Fibroblast of villous mesenchyme (primary cell): ENCODE results near the gene TMEM151A. TPM values are rescaled to one million over a fixed set of nuclear protein-coding genes. Genes with fewer than 3 reads are reported as not detected.

Source experiments
- DNase-seq: peaks from one replicate; pipeline ENCODE4 v3.0.0-alpha.2; 2010; ENCODE audit warnings: low read depth
- H3K4me3 ChIP-seq: 2 replicates; pipeline ENCODE4 v1.5.1; 2011; ENCODE audit warnings: low read depth, mild to moderate bottlenecking, low read length
- CTCF ChIP-seq: IDR thresholded peaks from 2 replicates; pipeline ENCODE4 v1.5.1; 2012; ENCODE audit warnings: low read depth, mild to moderate bottlenecking, low read length; ENCODE audit not compliant: insufficient read depth
- total RNA-seq: library from RNA; depleted of rRNA; stranded (reverse); fragments of >200 nt; gene quantifications from 2 replicates; pipeline ENCODE4 v1.2.3, GENCODE V29; 2012

TMEM151A gene
- total RNA-seq, 1 donor: under 0.01 TPM

GRCh38 chr11:66314186-66314501, 22.4 kb downstream of the TMEM151A start:
- no peak for TF ChIP-seq CTCF
- no peak for DNase-seq
- peak overlapping the region; percentile 91 for H3K4me3 ChIP-seq

GRCh38 chr11:66314561-66315497, 23.1 kb downstream of the TMEM151A start:
- peak overlapping the region; percentile 91 for H3K4me3 ChIP-seq
- DNase-seq: peak; percentile 37
- TF ChIP-seq CTCF: no peak

- peak overlapping the region; percentile 91 for H3K4me3 ChIP-seq
- no peak for TF ChIP-seq CTCF
- peak; percentile 40 for DNase-seq
These were observed 23.8 kb downstream of the TMEM151A start for GRCh38 chr11:66315498-66315885.

- H3K4me3 ChIP-seq: peak overlapping the region; percentile 91
These were observed 24.5 kb downstream of the TMEM151A start for GRCh38 chr11:66315921-66316811.

GRCh38 chr11:66316849-66317251, 25.2 kb downstream of the TMEM151A start, which contains the start of gene CD248:
Gene CD248, minus strand, starts transcription at chr11:66317044. Its CDS starts 17 bp downstream, at chr11:66317027.
- peak; percentile 92 for DNase-seq
- no peak for TF ChIP-seq CTCF
- peak within 1 kb of the TSS; percentile 91 for H3K4me3 ChIP-seq

More at GRCh38 chr11:66315921-66316811, 24.5 kb downstream of the TMEM151A start:
- DNase-seq: peak; percentile 44
- no peak for TF ChIP-seq CTCF

- peak overlapping the region; percentile 34 for H3K4me3 ChIP-seq
- no peak for TF ChIP-seq CTCF
- peak; percentile 83 for DNase-seq
These were observed 25.6 kb downstream of the TMEM151A start for GRCh38 chr11:66317322-66317722.
